GM18909 (cell line): Measurements from ENCODE around the gene KIF12.
"Not testable (repeated sequence)": the region's sequence is repeated elsewhere in the genome, so short reads cannot be mapped to it uniquely, and the experiment has no call there.

ENCODE experiments used
- ATAC-seq: cut with Tn5 transposase; IDR thresholded peaks from one replicate; pipeline ENCODE4 v1.9.1; 2021; ENCODE audit warnings: mild to moderate bottlenecking; ENCODE audit not compliant: unreplicated experiment, poor library complexity

KIF12 gene

DNA sequence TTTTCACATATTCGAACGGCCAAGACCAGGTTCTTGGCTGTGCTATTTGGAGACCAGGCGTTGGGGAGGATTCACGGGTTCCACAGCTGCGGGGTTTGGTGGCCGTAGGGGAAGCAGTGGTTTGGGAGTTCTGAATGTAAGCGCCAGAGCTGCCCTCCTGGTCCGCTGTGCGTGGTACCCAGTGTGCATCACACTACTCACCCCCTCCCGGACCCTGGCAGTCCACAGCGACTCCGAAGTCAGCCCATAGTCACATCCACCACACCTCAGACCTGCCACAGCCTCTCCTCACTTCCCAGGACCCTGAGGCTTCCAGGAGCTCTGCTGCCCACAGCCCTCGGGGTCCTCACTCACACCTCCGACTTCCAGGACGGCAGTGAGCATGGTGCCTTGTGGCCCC lies 47.8 kb downstream of the KIF12 start:
- no peak for ATAC-seq

GRCh38 chr9:114050646-114051045 lies 48.4 kb downstream of the KIF12 start:
- no peak for ATAC-seq

- ATAC-seq, result no peak
Measured at GRCh38 chr9:114050226-114050568, 48.9 kb downstream of the KIF12 start.

- no peak for ATAC-seq
Measured at GRCh38 chr9:114049441-114050225, 49.5 kb downstream of the KIF12 start.

- ATAC-seq, result no peak
Measured at GRCh38 chr9:114048533-114049415, 50.3 kb downstream of the KIF12 start.

- ATAC-seq, result no peak
Measured at GRCh38 chr9:114047717-114048116, 51.4 kb downstream of the KIF12 start.

GRCh38 chr9:114046875-114047274 lies 52.2 kb downstream of the KIF12 start:
- no peak for ATAC-seq

DNA sequence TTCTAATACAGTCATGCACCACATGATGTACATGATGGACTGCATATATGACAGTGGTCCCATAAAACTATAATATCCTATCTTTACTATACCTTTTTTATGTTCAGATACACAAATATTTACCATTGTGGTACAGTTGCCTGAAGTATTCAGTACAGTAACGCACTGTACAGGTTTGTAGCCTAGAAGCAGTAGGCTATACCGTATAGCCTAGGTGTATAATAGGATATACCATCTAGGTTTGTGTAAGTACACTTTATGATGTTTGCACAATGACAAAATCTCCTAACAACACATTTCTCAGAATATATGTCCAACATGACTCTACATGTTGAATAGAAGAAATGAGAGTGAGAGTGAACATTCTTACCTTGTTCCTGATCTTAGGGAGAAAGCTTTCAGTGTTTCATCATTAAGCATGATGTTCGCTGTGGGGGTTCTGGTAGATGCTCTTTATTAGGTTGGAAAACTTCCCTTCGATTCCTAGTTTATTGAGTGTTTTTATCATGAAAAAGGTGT lies 52.8 kb downstream of the KIF12 start:
- ATAC-seq, result no peak

- ATAC-seq, result not testable (repeated sequence)
Measured at GRCh38 chr9:114043660-114044059, 55.4 kb downstream of the KIF12 start.
